ENCODE results near the gene SNX5. TPM values are rescaled to one million over a fixed set of nuclear protein-coding genes. Genes with fewer than 3 reads are reported as not detected.

Gene SNX5
- total and polyA plus RNA-seq, 2 of the 13 experiments (the other 11 are each of a cell fraction or from before 2014, with no cell fraction given): 664 to 1,040 TPM

- TF ChIP-seq IRF9 (CRISPR knock-in tag; IDR thresholded peaks at IDR 0.05; ENCODE audit: borderline replicate concordance): no peak
- no peak for TF ChIP-seq EED (CRISPR knock-in tag; IDR thresholded peaks at IDR 0.05)
- no peak for TF ChIP-seq ZNF660 (CRISPR knock-in tag; IDR thresholded peaks at IDR 0.05; ENCODE audit: borderline replicate concordance, low read depth)
- TF ChIP-seq MED1 (CRISPR knock-in tag; IDR thresholded peaks at IDR 0.05): 0 out of 2 replicates have a peak, but pooled peaks have one; percentile 3
- TF ChIP-seq RNF219 (CRISPR knock-in tag; IDR thresholded peaks at IDR 0.05): peak; percentile 7; the same call in 1 of the 2 replicates
- TF ChIP-seq ZSCAN30 (CRISPR knock-in tag; IDR thresholded peaks at IDR 0.05): no peak
- TF ChIP-seq BRF2 (CRISPR knock-in tag; IDR thresholded peaks at IDR 0.05): peak; percentile 28; the same call in 1 of the 2 replicates
- TF ChIP-seq ZNF644 (CRISPR knock-in tag; IDR thresholded peaks at IDR 0.05; ENCODE audit: low read depth): peak; percentile 46; the same call in 1 of the 2 replicates
- TF ChIP-seq SSRP1 (CRISPR knock-in tag; IDR thresholded peaks at IDR 0.05): peak; percentile 93
- no peak for TF ChIP-seq ZBTB26 (CRISPR knock-in tag; IDR thresholded peaks at IDR 0.05; ENCODE audit: borderline replicate concordance)
- no peak; the same call in 1 of the 2 replicates for TF ChIP-seq ZSCAN25 (CRISPR knock-in tag; IDR thresholded peaks at IDR 0.05)
- 0 out of 2 replicates have a peak, but pooled peaks have one; percentile 10 for TF ChIP-seq HDAC1 (CRISPR knock-in tag; IDR thresholded peaks at IDR 0.05)
- no peak for TF ChIP-seq THYN1 (CRISPR knock-in tag; IDR thresholded peaks at IDR 0.05; ENCODE audit: borderline replicate concordance, low read depth)
- no peak for TF ChIP-seq JARID2 (CRISPR knock-in tag; IDR thresholded peaks at IDR 0.05; ENCODE audit: insufficient replicate concordance)
- TF ChIP-seq NR2F1 (CRISPR knock-in tag; IDR thresholded peaks at IDR 0.05): peak in 1 of 2 experiments; percentile 31; a peak in 1 of 4 replicates
- TF ChIP-seq ZNF792 (CRISPR knock-in tag; IDR thresholded peaks at IDR 0.05): no peak
- TF ChIP-seq ATF4 (CRISPR knock-in tag; IDR thresholded peaks at IDR 0.05): 0 out of 4 replicates have a peak, but pooled peaks of 1 of the 2 experiments have one; percentile 50
- TF ChIP-seq POLR2AphosphoS5 (IDR thresholded peaks at IDR 0.05; ENCODE audit: low read depth, low read length): peak; percentile 20; the same call in 1 of the 2 replicates
- TF ChIP-seq ATF7-NPFF (CRISPR knock-in tag; IDR thresholded peaks at IDR 0.05; ENCODE audit: low read depth): no peak
- TF ChIP-seq ZNF253 (CRISPR knock-in tag; IDR thresholded peaks at IDR 0.05; ENCODE audit: borderline replicate concordance): 0 out of 2 replicates have a peak, but pooled peaks have one; percentile 23
- TF ChIP-seq MTA1 (CRISPR knock-in tag; IDR thresholded peaks at IDR 0.05; ENCODE audit: borderline replicate concordance): peak; percentile 26; the same call in 1 of the 2 replicates
These were observed 5.3 kb downstream of the SNX5 start (continued) for GRCh38 chr20:17963114-17963897.
